ENCODE data around the gene STRN3. TPM values are rescaled to one million over a fixed set of nuclear protein-coding genes. Genes with fewer than 3 reads are reported as not detected.
"Not testable (repeated sequence)": the region's sequence is repeated elsewhere in the genome, so short reads cannot be mapped to it uniquely, and the experiment has no call there.

Gene STRN3
- total RNA-seq, 1 donor from 2014 or later: 34.1 TPM

DNA sequence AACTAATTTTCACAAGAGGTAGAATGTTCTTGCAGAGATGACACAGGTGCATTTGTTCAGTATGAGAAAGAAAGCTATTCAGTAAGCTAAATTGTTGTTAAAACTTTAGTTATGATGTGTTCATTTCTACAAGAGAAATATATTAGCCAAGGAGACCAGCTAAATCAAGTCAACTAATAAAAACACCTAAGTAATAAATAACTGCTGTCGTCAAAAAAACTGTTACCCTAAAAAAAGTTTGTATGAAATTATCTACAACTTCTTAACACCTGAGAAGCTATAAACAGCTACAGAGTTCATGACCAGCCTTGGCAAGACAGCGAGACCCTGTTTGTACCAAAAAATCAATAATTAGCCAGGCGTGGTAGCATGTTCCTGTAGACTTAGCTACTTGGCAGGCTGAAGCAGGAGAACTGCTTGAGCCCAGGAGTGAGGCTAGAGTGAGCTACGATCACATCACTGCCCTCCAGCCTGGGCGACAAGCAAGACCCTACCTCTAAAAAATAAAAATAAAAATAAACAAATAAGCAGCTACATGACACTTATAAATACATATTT is 68.3 kb downstream of the STRN3 start:
- Mint-ChIP-seq H3K27ac (no peak overlapping the region), H3K36me3 (peaks cover 21% of the 10 kb centered on the region), H3K4me3 (no peak overlapping the region), H3K9me3 (no peaks in the 10 kb centered on the region), H3K27me3 (no peaks in the 10 kb centered on the region), H3K4me1 (ENCODE audit: unreplicated experiment) (peaks cover 13% of the 10 kb centered on the region)
- TF ChIP-seq, protein P1, sequence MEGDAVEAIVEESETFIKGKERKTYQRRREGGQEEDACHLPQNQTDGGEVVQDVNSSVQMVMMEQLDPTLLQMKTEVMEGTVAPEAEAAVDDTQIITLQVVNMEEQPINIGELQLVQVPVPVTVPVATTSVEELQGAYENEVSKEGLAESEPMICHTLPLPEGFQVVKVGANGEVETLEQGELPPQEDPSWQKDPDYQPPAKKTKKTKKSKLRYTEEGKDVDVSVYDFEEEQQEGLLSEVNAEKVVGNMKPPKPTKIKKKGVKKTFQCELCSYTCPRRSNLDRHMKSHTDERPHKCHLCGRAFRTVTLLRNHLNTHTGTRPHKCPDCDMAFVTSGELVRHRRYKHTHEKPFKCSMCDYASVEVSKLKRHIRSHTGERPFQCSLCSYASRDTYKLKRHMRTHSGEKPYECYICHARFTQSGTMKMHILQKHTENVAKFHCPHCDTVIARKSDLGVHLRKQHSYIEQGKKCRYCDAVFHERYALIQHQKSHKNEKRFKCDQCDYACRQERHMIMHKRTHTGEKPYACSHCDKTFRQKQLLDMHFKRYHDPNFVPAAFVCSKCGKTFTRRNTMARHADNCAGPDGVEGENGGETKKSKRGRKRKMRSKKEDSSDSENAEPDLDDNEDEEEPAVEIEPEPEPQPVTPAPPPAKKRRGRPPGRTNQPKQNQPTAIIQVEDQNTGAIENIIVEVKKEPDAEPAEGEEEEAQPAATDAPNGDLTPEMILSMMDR (conservative IDR thresholded peaks at IDR 0.05): no peak
- no peak for DNase-seq (ENCODE audit: extremely low spot score, unreplicated experiment)

GRCh38 chr14:30949651-30950050 is 76.5 kb downstream of the STRN3 start:
- DNase-seq (ENCODE audit: extremely low spot score, unreplicated experiment): no peak
- Mint-ChIP-seq H3K4me1 (ENCODE audit: unreplicated experiment) (no peaks in the 10 kb centered on the region), H3K36me3 (peaks cover 33% of the 10 kb centered on the region), H3K27me3 (no peaks in the 10 kb centered on the region), H3K27ac (no peak overlapping the region), H3K9me3 (no peaks in the 10 kb centered on the region), H3K4me3 (no peak overlapping the region)
- TF ChIP-seq, protein P1 (conservative IDR thresholded peaks at IDR 0.05): no peak

GRCh38 chr14:30943694-30944093 is 82.5 kb downstream of the STRN3 start:
- Mint-ChIP-seq H3K27me3 (no peaks in the 10 kb centered on the region), H3K9me3 (no peaks in the 10 kb centered on the region), H3K27ac (no peak overlapping the region), H3K36me3 (peaks cover 31% of the 10 kb centered on the region), H3K4me3 (no peak overlapping the region), H3K4me1 (ENCODE audit: unreplicated experiment) (no peaks in the 10 kb centered on the region)
- no peak for DNase-seq (ENCODE audit: extremely low spot score, unreplicated experiment)
- TF ChIP-seq, protein P1 (conservative IDR thresholded peaks at IDR 0.05): no peak

- Mint-ChIP-seq H3K9me3 (no peaks in the 10 kb centered on the region), H3K4me3 (no peak overlapping the region), H3K27ac (no peak overlapping the region), H3K4me1 (ENCODE audit: unreplicated experiment) (no peaks in the 10 kb centered on the region), H3K36me3 (peaks cover 22% of the 10 kb centered on the region), H3K27me3 (no peaks in the 10 kb centered on the region)
- TF ChIP-seq, protein P1 (conservative IDR thresholded peaks at IDR 0.05): no peak
- no peak for DNase-seq (ENCODE audit: extremely low spot score, unreplicated experiment)
Observed at GRCh38 chr14:30940886-30941285, 85.3 kb downstream of the STRN3 start.

GRCh38 chr14:30938617-30939016 is 87.6 kb downstream of the STRN3 start:
- Mint-ChIP-seq H3K4me3 (no peak overlapping the region), H3K27ac (no peak overlapping the region), H3K4me1 (ENCODE audit: unreplicated experiment) (no peaks in the 10 kb centered on the region), H3K27me3 (no peaks in the 10 kb centered on the region), H3K36me3 (peaks cover 22% of the 10 kb centered on the region), H3K9me3 (no peaks in the 10 kb centered on the region)
- no peak for DNase-seq (ENCODE audit: extremely low spot score, unreplicated experiment)
- TF ChIP-seq, protein P1 (conservative IDR thresholded peaks at IDR 0.05): no peak

GRCh38 chr14:30935445-30935844 is 90.7 kb downstream of the STRN3 start:
- Mint-ChIP-seq H3K27me3 (no peaks in the 10 kb centered on the region), H3K4me3 (no peak overlapping the region), H3K36me3 (peaks cover 10% of the 10 kb centered on the region), H3K9me3 (no peaks in the 10 kb centered on the region), H3K4me1 (ENCODE audit: unreplicated experiment) (no peaks in the 10 kb centered on the region), H3K27ac (no peak overlapping the region)
- DNase-seq (ENCODE audit: extremely low spot score, unreplicated experiment): no peak
- TF ChIP-seq, protein P1 (conservative IDR thresholded peaks at IDR 0.05): no peak

DNA sequence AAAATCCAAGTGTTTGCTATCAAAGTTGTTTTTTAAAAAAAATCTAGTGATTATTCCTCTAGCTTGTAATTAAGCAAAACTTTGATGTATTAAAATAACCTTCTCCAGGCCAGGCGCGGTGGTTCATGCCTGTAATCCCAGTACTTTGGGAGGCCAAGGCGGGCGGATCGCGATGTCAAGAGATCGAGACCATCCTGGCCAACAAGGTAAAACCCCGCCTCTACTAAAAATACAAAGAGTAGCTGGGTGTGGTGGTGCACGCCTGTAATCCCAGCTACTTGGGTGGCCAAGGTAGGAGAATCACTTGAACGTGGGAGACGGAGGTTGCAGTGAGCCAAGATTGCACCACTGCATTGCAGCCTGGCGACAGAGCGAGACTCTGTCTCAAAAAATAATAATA is 92.2 kb downstream of the STRN3 start:
- H3K36me3 Mint-ChIP-seq: peaks cover 10% of the 10 kb centered on the region
- H3K4me3 Mint-ChIP-seq; H3K9me3 Mint-ChIP-seq; DNase-seq (ENCODE audit: extremely low spot score, unreplicated experiment); H3K27ac Mint-ChIP-seq; H3K4me1 Mint-ChIP-seq (ENCODE audit: unreplicated experiment); H3K27me3 Mint-ChIP-seq: not testable (repeated sequence)

All from type B pancreatic cell (in vitro differentiated cells).